NCI-H1694 treated with DMSO at 0.1 percent for 48 hours (cell line): ENCODE data around the gene ATOH1.
A peak's percentile ranks its signal among the peaks of the same experiment; 100 is the strongest.

Experiments used
- DNase-seq: peaks from one replicate; lab custom pipeline; 2025; lab: John Stamatoyannopoulos, UW

ATOH1 gene, protein sequence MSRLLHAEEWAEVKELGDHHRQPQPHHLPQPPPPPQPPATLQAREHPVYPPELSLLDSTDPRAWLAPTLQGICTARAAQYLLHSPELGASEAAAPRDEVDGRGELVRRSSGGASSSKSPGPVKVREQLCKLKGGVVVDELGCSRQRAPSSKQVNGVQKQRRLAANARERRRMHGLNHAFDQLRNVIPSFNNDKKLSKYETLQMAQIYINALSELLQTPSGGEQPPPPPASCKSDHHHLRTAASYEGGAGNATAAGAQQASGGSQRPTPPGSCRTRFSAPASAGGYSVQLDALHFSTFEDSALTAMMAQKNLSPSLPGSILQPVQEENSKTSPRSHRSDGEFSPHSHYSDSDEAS

GRCh38 chr4:93828332-93828994 lies at the start of gene ATOH1:
ATOH1 (plus strand) TSS chr4:93828753; CDS start chr4:93828927, 174 bp downstream.
- no peak for DNase-seq

DNA sequence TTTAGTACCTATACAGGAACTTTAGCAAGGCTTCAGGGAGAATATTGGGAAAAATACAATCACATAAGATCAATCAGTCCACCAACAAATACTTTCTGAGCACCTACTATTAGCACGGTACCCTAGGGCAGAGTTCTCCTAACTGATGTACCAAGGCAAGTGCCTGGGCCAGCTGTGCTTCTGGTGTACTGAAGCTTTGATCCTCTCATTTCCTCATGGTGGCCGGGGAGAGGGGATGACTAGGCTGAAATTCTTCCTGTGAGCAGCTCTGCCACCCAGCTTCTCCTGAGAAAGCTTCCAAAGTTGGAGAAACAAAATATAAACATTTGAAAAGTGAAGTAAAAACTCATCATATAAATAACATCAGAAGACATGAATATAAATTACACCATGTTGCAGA lies 49.3 kb upstream of the ATOH1 start:
- DNase-seq: no peak

- no peak for DNase-seq
These were observed 48.5 kb upstream of the ATOH1 start for GRCh38 chr4:93780080-93780479.

DNA sequence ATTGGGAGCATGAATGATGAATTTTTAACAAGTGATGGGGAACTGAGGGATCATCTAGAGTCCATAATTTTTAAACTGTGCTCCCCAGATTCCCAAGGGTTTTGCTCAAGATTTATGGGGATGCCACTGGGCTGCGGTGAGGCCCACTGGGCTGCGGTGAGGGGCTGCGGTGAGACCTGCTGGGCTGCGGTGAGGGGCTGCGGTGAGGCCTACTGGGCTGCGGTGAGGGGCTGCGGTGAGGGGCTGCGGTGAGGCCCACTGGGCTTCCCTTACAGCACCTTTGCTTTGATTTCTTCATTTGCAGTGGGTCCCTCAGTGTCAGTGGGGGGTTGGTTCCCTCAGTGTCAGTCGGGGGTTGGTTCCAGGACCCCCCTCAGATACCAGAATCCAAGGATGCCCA lies 47.4 kb upstream of the ATOH1 start:
- no peak for DNase-seq

GRCh38 chr4:93786149-93786548 lies 42.4 kb upstream of the ATOH1 start:
- no peak for DNase-seq

- DNase-seq: peak; percentile 11
These were observed 39.8 kb upstream of the ATOH1 start for GRCh38 chr4:93788712-93789111.

GRCh38 chr4:93791570-93792195 lies 36.9 kb upstream of the ATOH1 start:
- peak; percentile 46 for DNase-seq

GRCh38 chr4:93802045-93802444 lies 26.5 kb upstream of the ATOH1 start:
- DNase-seq: no peak

- no peak for DNase-seq
These were observed 18.8 kb upstream of the ATOH1 start for GRCh38 chr4:93809773-93810172.

GRCh38 chr4:93810340-93810992 lies 18.1 kb upstream of the ATOH1 start:
- DNase-seq: no peak

- DNase-seq: no peak
These were observed 15.5 kb upstream of the ATOH1 start for GRCh38 chr4:93813092-93813491.

DNA sequence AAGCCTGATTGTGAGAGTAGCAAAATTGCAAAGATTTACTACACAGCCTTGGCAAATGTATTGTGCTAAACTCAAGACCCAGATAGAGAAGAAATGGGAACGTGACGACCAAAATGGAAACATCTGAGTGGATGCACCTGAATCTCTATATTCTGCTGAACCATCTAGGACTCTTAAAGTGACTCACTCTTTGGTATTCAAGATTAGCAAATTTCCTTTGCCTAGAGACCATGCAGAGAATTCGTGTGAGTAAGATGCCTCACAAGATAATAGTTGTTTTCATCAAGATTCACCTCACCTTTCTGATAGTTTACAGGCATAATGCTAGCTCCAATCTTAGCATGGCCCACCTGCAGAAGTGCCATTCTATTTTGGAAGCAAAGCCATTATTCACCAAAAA lies 14.4 kb upstream of the ATOH1 start:
- DNase-seq: no peak

GRCh38 chr4:93814722-93815121 lies 13.8 kb upstream of the ATOH1 start:
- no peak for DNase-seq

GRCh38 chr4:93825551-93826216 lies 2.9 kb upstream of the ATOH1 start:
- no peak for DNase-seq

DNA sequence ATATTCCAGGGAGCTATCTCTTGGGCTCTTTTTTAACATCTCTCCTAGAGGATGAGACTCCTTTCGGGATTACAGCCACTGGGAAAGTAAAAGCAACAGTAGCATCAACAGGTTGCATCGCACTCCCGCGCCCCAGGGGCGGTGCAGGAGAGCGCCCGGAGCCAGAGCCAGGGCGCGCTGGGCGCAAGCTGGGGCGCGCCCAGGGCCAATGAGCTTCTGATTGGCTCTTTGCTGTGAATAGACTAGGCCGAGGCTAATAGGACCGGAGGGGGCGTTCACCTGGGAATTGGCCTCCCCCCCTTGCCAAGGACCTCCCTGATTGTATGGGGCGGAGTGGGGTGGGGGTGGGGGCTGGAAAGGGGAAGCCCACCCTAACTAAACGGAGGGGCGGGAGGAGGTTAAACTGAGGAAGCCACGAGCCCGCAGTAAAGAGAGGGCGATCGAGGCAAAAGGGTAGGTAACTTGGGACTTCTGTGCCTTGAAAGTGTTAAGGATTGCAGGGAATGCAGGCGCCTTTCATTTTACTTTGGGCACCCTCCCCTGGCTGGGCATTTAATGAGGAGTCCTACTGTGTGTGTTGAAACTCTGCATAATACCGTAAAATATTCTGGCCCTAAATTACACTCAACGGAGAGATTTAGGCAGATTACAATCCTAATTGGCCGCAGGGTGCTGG lies 1.1 kb upstream of the ATOH1 start:
- no peak for DNase-seq

- no peak for DNase-seq
These were observed 654 bp downstream of the ATOH1 start for GRCh38 chr4:93828995-93829819.

GRCh38 chr4:93829820-93830687 lies 1.5 kb downstream of the ATOH1 start:
- DNase-seq: no peak

DNA sequence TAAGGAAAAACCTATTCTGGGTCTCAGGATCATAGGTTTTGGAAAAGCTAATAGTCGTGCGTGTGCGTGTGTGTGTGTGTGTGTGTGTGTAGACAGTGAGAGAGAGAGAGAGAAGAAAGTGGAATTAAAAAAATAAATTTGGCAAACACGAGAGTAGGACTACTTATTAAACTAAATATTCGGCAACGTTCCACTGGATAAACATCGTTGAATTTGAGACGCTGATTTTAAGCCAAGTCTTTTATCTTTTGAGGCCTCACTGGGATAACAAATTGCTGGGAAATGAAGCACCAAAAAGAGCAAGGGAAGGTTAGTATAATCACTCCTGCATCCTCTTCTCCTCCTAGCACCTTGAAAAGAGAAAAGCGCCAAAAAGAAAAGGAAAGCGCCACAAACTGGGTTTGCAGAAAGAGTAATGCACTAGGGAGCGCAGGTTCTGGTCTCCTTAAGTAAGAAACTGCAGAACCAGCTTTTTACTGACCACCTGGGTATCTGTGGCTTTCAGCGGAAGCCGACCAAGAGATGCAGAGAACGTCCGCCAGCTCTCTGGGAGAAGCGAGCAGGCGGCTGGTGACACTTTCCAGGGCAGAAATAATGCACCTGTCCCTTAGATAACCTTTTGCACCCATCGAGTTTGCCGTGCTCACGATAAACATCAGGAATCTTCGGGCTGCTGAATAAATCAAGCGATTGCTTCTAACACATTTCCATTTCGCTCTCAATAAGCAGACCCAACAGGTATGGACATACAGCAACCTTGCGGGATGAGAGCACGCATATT lies 3.4 kb downstream of the ATOH1 start:
- DNase-seq: no peak
